ENCODE measurements around the gene RNF152. TPM values are rescaled to one million over a fixed set of nuclear protein-coding genes. Genes with fewer than 3 reads are reported as not detected.
A peak's percentile ranks its signal among the peaks of the same experiment; 100 is the strongest.

Gene RNF152
- total and polyA plus RNA-seq, 2 of the 4 experiments (the other 2 are of a cell fraction) = 7.5 to 18.5 TPM

DNA sequence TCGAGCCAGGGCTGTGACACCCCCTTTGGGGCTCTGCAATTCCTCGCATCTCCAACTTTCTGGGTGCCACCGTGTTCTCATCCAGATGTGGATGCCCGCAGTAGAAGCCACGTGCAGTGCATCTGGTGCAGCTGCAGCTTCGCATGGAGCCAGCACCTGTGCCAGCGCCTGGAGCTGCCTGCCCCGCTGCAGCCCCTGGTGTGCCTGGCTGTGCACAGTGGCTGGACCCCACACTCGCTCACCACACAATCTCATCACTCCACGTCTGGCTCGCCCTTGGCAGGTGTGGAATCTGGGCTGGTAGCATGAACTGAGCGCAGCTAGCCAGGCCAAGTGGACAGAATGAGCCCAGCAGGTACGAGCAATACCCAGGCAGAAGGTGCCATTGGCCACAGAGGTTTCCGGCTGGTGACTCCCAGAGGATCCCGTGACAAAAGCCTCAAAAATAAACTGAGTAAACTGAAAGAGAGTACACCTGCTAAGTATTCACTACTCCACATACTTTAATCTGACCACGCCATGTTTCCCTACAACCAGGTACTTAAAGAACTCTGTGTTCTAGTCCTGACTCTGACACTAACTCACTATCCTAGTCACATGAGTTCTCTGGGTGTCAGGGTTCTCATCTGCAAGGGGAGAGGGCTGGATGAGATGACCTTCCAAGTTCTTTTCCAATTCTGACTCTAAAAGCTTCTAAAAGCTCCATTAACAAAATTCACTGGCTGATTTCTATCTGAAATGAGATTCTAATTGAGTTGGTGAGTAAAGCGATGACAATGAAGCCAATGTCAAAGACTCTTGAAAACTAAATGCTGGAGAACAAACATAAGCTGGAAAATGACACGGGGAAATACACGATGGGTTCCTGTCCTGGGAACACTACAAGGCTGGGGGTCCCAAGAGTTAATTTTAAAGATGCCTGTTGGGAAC is 37.1 kb downstream of the RNF152 start:
- Histone ChIP-seq H3K9ac (ENCODE audit: low read depth, low read length) (no peak overlapping the region), H2AFZ (replicated peaks; ENCODE audit: low read length, poor library complexity) (no peak overlapping the region), H3K27me3 (ENCODE audit: control insufficient read depth, insufficient read depth, low read length) (no peaks in the 10 kb centered on the region), H3K18ac (ENCODE audit: low read depth, low read length) (peak overlapping the region; percentile 9; the same call in 1 of the 2 replicates), H3K4me3 (ENCODE audit: insufficient read depth, low read depth, low read length) (no peak overlapping the region), H3K4me1 (ENCODE audit: control insufficient read depth, insufficient read depth, low read length) (peaks cover 12% of the 10 kb centered on the region), H3K23ac (ENCODE audit: low read depth, low read length) (no peak overlapping the region), H3K56ac (ENCODE audit: extremely low read depth, insufficient read depth, low read length) (no peak overlapping the region), H4K5ac (ENCODE audit: low read depth, low read length) (no peak overlapping the region; the same call in 1 of the 2 replicates), H3K4me2 (ENCODE audit: low read depth, low read length) (peak overlapping the region; percentile 1; the same call in 1 of the 2 replicates), H4K91ac (ENCODE audit: insufficient read depth, low read depth, low read length) (0 out of 2 replicates have a peak overlapping the region, but pooled peaks have one; percentile 11), H3K14ac (replicated peaks; ENCODE audit: low read depth, low read length) (peak overlapping the region; percentile 65; the same call in 1 of the 2 replicates), H4K8ac (ENCODE audit: low read depth in 2 of 2, low read length in 2 of 2) (no peak overlapping the region), H2BK20ac (ENCODE audit: low read depth, low read length) (no peak overlapping the region; the same call in 1 of the 2 replicates), H3K9me1 (ENCODE audit: insufficient read depth, low read length) (peaks cover 19% of the 10 kb centered on the region), H3K4ac (ENCODE audit: low read depth, low read length) (0 out of 2 replicates have a peak overlapping the region, but pooled peaks have one; percentile 4), H2AK5ac (ENCODE audit: low read depth, low read length) (0 out of 2 replicates have a peak overlapping the region, but pooled peaks have one; percentile 20), H3K9me3 (ENCODE audit: control insufficient read depth, insufficient read depth, low read length) (no peaks in the 10 kb centered on the region), H2BK5ac (ENCODE audit: low read depth, low read length, poor library complexity, severe bottlenecking) (peak overlapping the region; percentile 66), H3K36me3 (ENCODE audit: control insufficient read depth, insufficient read depth, low read length) (0 out of 2 replicates have a peak, but pooled peaks cover 5% of the 10 kb centered on the region), H2BK120ac (ENCODE audit: low read depth, low read length) (no peak overlapping the region), H3K79me1 (ENCODE audit: low read depth in 1 of 2, low read length in 2 of 2) (peaks cover 25 to 69% of the 10 kb centered on the region in 2 experiments), H2AK9ac (replicated peaks; ENCODE audit: low read depth, low read length, poor library complexity) (no peak overlapping the region), H2BK15ac (ENCODE audit: low read depth, low read length) (no peak overlapping the region), H4K20me1 (ENCODE audit: insufficient read depth, low read length) (peaks cover 6% of the 10 kb centered on the region; the same call in 1 of the 2 replicates), H3K27ac (ENCODE audit: insufficient read depth, low read length) (peak overlapping the region; percentile 21; the same call in 1 of the 2 replicates)
- POLR2A ChIA-PET (ENCODE audit: unreplicated experiment) = no interaction called here
- CTCF ChIA-PET = interaction anchor here (1.0 kb wide), 1 partner anchor 14 kb away, joined by 3 read pairs; no protein-coding TSS in a partner anchor
- no TSS peak for BruUV-seq (replicated peaks)
- 90% methylated on average over 7 of the region's 19 CpGs; no CpG with 5 or more reads in 1 of the 2 experiments for WGBS, 2 experiments (ENCODE audit: extremely low coverage in 2 of 2, insufficient read length in 1 of 2)
- DNase-seq (no peak), ATAC-seq (ENCODE audit: low read depth) (no peak)
- dilution Hi-C loops (cut with HindIII; ENCODE audit: low sequenced_read_pairs, unreplicated experiment) = no loop called here
- TF ChIP-seq SMC3 (IDR thresholded peaks at IDR 0.05; ENCODE audit: low read depth, low read length) = no peak
- TF ChIP-seq, protein P1, sequence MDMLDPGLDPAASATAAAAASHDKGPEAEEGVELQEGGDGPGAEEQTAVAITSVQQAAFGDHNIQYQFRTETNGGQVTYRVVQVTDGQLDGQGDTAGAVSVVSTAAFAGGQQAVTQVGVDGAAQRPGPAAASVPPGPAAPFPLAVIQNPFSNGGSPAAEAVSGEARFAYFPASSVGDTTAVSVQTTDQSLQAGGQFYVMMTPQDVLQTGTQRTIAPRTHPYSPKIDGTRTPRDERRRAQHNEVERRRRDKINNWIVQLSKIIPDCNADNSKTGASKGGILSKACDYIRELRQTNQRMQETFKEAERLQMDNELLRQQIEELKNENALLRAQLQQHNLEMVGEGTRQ (IDR thresholded peaks at IDR 0.05; ENCODE audit: low read depth, low read length) = no peak
- in situ Hi-C loops (cut with MboI; ENCODE audit: low sequenced_read_pairs) = no loop called here
- intact Hi-C loops (cut with micrococcal nuclease) = no loop called here

All from IMR-90 (cell line).